Erythroblast (primary cell): Measurements from ENCODE around the gene EXOC8.

ENCODE experiments used
- GATA1 ChIP-seq: IDR thresholded peaks from 2 replicates; pipeline ENCODE4 v1.6.1; 2011; ENCODE audit warnings: low read depth, mild to moderate bottlenecking, control low read depth, low read length, moderate library complexity
- POLR2A ChIP-seq: IDR thresholded peaks from 2 replicates; pipeline ENCODE4 v1.6.1; 2011; ENCODE audit warnings: mild to moderate bottlenecking, low read length

- TF ChIP-seq POLR2A (no peak), GATA1 (no peak)
Measured at GRCh38 chr1:231337043-231337471, 595 bp downstream of the EXOC8 start.
